HG02763 (cell line): ENCODE measurements around the gene MTNR1B.

Source experiments
- ATAC-seq: cut with Tn5 transposase; IDR thresholded peaks from one replicate; pipeline ENCODE4 v1.9.1; 2021; ENCODE audit warnings: mild to moderate bottlenecking, moderate library complexity; ENCODE audit not compliant: unreplicated experiment

The MTNR1B gene

DNA sequence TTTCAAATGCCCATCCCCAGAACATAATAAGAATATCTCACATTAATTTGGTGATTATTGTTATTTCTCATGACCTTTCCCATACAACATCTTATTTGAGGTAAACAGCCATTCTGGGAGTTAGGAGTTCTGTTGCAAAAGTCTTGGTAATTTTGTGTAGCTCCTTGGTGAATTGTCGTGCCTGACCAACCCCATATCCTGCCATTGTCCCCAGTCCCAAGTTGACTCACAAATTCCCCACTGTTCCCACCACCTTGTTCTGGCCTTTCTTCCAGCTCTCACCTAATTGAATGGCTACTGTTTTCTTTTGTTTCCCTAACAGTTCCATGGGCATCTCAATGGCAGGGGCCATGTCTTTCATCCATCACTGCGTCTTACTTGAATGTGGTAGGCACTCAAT is 8.0 kb downstream of the MTNR1B start:
- no peak for ATAC-seq

DNA sequence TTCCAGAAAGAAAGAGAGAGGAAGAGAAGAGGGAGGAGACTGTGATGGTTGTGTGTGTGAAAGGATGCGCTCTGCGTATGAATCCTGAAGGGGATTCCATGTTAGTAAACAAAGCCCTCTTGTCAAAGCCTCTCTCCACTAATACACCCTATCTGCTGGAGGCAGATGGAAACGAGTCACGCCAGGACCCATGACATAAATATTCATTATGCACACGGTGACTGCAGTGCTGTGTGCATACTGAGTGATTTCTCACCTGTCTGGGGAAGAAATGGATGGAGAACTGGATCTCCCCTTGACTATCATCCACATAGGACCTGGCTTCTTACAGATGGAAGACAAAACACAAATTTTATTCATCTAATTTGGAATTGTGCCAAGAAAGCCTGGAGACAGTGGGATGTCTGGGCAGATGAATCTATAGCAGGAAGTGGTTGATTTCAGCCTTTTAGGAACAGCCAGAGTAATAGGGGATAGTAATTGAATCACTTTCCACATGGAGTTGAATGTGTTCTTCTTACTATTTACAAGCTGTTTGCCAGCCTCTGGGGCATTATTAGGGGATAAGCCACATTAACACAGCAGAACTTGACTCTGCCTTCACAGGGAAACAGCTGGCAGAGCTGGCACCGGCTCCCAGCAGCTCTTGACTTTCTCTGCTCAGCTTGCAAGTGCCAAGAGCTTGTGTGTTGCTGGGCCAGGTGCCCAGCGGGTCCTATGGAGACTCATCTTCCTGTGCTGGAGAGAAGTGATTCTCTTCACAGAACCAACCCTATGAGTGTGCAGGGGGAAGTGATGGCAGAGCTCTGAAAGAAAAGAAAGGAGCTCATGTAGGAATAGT is 9.0 kb downstream of the MTNR1B start:
- ATAC-seq, result no peak

DNA sequence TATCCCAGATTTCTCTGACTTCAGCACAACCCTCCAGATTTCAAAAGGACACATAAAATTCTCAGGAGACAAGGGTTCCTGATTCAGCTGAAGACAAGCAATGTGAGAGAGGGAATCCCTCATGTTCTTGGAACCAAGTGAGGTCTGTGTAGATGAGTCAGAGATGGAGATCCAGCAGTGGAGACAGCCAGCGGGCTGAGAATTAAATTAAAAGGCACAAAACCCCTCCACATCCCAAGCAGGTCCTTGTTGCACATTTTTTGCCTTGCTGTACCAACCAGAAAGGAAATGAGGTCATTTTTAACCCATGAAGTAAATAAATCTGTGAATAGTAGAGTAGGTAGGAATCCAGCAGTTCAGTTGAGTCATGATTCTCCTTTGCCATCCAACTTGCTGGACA is 9.7 kb downstream of the MTNR1B start:
- no peak for ATAC-seq

DNA sequence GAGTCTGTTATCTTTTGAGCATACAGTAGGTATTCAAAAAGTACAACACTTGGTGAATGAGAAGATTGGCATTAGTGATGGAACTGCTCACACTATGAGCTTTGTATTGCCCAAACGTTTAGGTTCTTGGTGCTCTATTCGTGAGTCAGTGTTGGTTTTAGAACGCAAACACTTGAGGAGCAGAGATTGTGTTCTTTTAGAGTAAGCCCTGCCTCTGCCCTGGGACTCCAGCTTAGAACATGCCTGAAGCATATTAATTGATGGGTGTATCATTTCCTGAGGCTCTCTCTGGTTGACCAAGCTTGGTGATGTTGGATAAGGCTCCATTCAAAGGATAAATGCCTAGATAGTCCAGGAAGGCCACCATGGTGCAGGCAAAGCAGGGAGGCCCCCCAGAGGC is 10.9 kb downstream of the MTNR1B start:
- ATAC-seq, result no peak

DNA sequence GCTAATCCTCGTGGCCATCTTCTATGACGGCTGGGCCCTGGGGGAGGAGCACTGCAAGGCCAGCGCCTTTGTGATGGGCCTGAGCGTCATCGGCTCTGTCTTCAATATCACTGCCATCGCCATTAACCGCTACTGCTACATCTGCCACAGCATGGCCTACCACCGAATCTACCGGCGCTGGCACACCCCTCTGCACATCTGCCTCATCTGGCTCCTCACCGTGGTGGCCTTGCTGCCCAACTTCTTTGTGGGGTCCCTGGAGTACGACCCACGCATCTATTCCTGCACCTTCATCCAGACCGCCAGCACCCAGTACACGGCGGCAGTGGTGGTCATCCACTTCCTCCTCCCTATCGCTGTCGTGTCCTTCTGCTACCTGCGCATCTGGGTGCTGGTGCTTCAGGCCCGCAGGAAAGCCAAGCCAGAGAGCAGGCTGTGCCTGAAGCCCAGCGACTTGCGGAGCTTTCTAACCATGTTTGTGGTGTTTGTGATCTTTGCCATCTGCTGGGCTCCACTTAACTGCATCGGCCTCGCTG is 12.1 kb downstream of the MTNR1B start:
- no peak for ATAC-seq

DNA sequence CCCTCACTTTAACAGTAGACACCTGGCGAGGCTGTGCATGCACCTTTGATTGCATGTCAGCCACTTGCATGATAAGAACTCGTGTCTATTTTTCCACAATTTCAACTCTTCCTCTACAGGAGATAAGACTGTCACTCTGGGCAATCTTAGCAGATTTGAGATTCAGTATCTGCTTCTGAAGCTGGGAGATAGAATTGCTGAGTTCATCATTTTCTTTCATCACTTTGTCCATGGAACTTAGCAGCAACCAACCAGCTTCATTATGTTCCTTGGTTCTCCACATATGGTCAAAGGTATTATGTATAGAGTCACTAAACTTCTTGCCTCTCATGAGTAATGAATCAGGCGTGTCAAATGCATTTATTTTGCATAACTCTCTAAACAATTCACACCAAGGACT is 17.1 kb downstream of the MTNR1B start:
- no peak for ATAC-seq

DNA sequence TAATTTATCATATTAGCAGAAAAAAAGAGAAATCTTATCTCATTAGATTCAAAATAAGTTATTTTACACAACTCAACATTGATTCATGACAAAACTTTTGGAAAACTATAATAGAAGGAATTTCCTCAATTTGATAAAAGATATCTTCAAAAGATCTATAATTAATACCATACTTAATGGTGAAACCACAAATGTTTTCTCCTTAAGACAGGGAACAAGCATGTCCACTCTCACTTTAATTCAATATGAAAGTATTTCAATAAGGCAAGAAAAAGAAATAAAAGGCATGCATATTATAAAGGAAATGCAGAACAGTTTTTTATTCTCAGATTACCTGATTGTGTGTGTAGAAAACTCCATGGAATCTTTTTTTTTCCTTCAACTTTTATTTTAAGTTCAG is 23.6 kb downstream of the MTNR1B start:
- no peak for ATAC-seq

DNA sequence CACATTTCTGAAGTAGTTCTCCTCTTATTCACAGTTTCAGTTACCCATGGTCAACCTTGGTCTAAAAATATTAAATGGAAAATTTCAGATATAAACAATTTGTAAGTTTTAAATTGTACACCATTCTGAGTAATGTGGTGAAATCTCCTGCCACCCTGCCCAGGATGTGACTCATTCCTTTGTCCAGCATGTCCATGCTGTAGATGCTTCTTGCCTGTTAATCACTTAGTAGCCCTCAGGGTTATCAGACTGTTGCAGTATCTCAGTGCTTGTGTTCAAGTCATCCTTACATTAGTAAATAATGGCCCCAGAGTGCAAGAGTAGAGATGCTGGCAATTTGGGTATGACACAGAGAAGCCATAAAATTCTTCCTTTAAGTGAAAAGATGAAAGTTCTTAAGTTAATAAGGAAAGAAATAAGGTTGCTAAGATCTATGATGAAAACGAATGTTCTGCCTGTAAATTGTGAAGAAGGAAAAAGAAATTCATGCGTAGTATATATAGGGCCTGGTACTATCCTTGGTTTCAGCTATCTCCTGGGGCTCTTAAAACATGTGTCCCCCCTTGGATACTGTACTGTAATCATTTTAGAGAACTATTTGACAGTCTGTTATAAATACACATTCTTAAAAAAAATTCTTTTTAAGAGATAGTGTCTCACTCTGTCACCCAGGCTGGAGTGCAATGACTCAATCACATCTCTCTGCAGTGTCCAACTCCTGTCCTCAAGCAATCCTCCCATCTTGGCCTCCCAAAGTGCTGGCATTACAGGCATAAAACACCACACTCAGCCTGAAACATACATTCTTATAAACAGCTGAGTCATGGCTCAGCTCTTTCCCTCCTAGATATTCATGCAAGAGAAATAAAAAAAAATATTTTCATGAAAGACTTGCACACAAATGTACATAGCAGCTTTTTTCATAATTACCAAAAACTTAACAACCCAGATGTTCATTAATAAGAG is 31.3 kb downstream of the MTNR1B start:
- ATAC-seq, result no peak

DNA sequence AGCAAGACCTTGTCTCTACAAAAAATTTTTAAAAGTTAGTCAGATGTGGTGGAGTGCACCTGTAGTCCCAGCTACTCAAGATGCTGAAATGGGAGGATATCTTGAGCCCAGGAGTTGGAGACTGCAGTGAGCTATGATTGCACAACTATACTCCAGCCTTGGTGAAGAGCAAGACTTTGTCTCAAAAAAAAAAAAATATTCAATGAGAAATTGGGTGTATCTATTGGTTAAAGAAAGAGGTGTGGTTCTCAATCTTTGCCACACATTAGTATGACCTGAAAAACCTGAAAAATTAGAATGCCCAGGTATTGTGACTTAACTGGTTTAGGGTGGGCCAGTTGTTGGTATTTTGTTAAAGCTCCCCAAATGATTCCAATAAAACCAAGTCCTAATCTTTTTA is 32.4 kb downstream of the MTNR1B start:
- no peak for ATAC-seq

DNA sequence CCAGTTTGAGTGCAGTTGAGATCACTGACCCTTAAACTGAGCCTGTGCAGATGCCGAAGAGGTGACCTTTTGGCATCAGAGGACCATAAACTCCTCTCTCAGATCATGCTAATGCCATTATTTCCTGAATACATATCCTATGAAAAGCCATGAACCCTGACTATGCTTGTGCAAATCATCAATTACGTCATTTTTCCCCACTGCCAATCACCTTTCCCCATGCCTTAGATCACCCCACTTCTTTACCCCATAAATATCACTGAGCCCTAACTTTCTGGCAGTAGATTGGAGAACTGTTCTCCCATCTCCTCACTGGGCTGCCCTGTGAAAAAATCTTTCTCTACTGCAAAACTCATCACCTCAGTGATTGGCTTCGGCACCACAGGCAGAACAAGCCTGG is 32.9 kb downstream of the MTNR1B start:
- no peak for ATAC-seq

DNA sequence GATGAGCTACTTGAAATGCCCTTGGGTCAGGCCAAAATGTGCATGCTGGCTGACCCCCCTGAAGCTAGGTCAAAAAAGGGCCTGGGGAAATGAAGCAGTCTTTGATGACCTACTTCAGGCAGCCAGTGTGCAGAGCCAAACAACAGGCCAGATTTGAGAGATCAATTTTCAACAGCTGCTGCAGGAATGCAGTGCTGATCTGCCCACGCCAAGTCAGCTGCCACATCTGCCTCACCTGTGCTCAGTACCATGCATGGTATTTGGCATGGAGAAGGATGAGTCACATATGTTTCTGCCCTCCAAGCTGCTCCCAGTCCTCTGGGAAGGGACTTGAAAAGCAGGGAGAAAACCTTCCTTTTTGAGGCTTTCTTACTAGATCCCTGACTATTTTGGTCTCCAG is 35.8 kb downstream of the MTNR1B start:
- ATAC-seq, result no peak

DNA sequence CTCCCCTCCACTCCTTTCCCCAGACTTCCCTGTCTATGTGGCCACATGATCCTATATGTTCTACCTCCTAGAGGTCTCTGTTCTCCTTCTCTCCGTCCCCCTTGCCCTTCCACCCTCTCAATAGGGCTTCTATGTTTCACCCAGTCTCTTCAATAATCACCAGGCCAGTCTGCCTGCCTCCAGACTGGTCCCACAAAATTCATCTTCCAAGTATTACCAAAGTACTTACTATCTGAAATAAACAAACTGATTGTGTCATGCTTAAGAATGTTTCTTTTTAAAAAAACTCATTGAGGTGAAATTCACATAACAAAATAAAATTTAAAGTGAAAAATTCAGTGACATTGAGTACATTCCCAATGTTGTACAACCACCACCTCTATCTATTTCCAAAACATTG is 44.2 kb downstream of the MTNR1B start:
- no peak for ATAC-seq

DNA sequence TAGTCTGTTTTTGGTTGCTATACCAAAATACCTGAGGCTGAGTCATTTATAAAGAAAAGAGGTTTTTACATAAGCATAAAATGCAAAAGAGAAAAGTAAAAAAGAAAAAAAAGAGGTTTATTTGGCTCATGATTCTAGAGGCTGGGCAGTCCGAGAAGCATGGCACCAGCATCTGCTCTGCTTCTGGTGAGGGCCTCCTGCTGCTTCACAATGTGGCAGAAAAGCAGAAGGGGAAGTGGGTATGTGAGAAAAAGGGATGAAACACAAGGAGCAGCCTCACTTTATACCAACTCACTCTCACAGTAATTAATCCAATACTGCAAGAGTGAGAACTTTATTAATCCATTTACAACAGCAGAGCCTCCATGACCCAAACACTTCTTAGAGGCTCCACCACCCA is 47.1 kb downstream of the MTNR1B start:
- no peak for ATAC-seq

DNA sequence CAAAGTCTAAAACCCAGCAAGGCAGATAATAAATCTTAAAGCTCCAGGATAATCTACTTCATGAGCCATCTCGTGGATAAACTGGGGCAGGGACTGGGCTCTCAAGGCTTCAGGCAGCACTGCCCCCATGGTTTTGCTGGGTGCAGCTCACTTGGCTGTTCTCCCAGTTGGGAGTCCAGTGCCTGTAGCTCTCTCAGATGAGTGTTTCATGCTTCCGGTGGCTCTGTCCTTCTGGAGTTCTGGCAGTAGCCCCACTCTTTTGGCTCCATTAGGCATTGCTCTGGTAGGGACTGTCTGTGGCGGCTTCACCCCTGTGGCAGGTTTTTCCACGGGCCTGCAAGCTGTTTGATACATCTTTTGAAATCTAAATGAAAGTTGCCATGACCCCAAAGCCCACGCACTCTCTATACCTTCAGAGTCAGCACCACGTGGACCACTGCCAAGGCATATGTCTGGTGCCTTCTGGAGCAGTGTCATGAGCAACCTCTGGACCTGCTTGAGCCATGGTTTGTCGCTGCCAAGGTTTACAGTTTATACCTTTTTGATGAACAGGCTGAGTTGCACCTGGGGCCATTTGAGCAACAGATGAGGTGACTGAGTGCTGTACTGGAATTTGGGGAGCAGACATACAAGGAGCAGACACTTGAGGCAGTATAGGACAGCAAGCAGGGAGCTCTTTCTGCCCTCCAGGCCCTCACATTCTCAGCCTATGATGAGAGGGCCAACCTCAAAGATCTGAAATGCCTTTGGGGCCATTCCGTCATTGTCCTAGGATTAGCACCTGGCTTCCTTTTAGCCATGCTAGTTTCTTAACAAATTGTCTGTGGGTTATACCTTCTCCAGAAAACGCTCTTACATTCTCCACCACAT is 48.6 kb downstream of the MTNR1B start:
- no peak for ATAC-seq

DNA sequence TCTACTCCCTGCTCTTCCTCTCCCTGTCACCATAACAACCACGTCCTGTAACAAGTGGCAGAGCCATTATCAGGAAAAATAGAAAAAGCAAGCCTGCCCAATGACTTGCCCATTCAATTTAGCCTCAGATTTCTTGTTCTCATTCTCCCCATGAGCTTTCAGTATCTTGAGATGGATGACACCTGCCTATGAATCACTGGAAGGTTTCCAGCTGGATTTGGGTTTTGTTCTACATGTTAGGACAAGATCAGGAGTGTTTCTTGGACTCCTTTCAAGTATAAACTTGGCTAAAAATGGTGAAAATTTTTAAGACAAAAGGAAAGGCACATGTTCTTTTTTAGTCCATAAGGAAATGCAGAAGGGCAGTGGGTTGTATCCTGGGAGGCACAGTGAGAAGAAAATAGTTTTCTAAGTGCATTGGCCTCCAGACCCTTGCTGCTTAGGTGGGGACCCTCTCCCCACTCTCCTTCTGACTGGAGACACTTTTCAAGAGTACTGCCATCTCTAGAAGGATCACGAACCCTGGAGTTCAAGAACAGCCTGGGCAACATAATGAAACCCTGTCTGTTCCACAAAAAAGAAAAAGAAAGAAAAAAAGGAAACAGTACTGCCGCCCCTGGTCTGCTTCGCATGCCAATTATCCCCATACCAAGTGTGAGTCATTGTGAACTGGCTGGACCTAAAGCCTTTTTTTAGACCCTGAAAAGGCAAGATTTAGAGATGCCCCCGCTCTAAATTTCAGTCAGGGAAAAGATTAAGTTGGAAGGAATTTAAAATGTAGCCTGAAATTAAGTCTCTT is 51.0 kb downstream of the MTNR1B start:
- no peak for ATAC-seq

DNA sequence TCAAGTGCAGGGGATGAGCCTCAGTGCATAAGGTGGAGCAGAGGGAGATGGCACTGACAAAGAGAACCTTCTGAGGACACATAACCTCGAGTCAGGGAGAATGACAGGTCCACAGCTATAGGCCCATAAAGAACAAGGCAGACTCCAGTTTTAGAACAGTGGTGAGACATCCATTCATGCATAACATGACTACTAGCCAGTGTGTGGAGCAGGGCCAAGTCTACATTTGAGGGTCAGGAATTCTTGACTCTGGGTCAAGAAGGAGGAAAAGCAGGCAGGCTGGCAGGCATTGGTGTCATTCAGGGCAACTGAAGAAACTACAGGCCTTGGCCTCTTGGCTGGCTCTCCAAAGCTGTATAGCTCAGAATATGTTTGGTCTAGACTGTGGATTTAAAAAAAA is 54.9 kb downstream of the MTNR1B start:
- no peak for ATAC-seq

DNA sequence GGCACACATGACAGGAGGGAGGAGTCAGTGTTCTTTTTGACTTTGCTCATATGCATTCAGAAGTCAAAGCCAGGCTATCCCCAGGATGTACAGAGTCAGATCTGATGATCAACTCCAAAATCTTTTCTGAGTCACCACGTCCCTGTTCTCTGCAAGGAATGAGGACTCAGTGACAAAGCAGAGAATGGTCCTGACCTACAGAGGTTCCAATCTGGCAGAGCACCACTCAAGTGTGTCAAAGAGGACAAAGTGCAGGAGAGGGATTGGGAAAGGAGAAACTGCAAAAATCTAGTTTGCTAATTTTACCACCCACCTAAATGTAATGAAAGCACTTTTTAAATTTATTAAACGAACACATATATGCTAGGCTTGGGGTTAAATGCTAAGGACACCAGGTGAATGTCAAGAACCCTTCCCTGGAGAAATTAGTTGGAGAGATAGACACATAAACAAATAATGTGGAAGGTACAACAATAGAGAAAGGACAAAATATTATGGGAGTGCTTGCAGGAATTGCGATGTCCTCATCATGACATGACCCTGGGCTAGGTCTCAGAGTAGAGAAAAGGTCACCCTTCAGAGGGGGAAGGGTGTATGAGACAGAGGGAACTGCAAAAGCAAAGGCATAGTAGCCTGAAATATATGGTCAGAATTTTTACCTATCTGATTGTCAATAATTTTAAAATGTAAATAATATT is 56.3 kb downstream of the MTNR1B start:
- ATAC-seq, result no peak

DNA sequence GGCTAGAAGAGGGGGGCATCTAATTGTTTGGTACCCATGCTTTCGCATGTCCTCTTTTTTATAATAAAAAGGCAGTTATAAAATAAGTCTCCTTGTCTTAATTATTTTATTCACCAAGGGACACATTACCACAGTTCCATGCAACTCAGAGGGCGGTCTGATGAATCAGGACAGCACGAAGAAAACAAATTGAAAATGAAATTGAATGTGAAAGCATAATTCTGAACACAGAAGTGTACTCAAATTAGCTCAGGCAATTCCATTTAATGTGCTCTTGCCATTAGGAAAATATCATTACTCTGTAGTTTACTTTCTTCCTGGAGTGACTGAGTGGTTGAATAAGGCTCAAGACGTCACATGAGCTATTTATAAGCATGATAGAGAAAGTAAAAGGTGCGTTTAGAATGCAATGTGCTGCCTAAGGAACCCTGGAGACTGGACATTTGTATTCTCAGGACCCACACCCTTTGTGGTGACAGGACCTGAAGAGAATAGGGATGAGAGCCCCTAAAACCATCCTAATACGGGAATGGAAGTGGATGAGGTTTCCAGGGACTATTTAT is 59.6 kb downstream of the MTNR1B start:
- peak; percentile 60 for ATAC-seq

DNA sequence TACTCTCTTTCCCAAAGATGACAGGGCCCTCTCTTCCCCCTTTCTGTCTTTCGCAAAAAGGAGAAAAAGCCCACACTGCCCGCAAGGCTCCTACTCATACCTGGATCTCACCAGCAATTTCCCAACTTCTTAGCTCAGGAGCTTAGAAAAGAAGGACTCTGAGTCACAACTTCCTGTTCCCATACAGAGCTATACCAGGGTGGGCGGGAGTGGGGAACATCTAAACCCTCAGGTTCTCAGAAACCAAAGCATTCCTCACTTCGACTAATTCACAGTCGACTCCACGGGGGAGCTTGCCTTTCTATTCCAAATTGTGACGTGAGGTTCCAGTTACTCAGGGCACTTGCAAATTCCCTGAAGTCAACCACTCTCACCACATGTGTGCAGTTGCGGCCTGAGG is 61.9 kb downstream of the MTNR1B start:
- no peak for ATAC-seq
